ENCODE results near the gene ATP5MG. TPM values are rescaled to one million over a fixed set of nuclear protein-coding genes. Genes with fewer than 3 reads are reported as not detected.
A peak's percentile ranks its signal among the peaks of the same experiment; 100 is the strongest.

The ATP5MG gene, protein sequence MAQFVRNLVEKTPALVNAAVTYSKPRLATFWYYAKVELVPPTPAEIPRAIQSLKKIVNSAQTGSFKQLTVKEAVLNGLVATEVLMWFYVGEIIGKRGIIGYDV
- polyA plus RNA-seq (2013, experiment 1 of 2), result 784 TPM
- 767 TPM for polyA plus RNA-seq (2013, experiment 2 of 2)

DNA sequence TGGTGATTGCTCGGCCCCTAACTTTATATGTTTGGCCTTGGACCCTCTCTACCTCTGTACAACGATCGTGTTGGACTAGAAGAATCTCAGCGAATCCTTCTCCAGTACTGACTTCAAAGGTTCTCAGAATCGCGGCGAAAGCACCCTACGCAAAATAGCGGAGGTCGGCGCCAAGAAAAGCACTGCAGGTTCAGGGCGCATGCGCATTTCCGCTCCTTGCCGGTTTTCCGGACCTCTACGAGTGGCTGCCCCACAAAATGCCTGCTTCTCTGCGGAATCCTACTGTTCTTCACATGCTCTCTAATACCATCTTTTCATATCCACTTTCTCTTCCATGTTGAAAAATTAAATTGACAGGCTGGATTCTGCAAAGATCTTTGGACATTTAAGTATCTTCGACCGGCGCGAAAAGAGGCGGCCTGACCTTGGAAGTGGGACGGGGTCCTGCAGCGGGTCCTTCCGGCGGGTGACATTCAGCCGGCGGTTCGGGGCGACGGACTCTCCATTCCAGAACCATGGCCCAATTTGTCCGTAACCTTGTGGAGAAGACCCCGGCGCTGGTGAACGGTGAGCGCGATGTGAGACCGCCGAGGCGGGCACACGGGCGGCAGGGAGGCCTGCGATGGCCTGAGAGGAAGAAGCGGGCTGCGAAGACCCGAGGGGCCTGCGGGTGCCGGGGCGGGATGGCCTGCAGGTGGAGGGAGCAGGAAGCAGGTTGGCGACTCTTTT, at the start of gene ATP5MG:
Gene ATP5MG (plus strand): TSS at position 456 of the 729 bp plus-strand sequence. CDS start 60 bp downstream, at position 516.
- H3K18ac ChIP-seq (ENCODE audit: low read length), result peak within 1 kb of the TSS; percentile 43
- no peak within 1 kb of the TSS for H4K8ac ChIP-seq (ENCODE audit: low read depth, low read length)
- peak within 1 kb of the TSS; percentile 83 for H2AK5ac ChIP-seq (ENCODE audit: low read length)
- no peaks in the 10 kb centered on the region for H3K27me3 ChIP-seq (ENCODE audit: insufficient read depth, low read length, poor library complexity)
- DNase-seq, result peak; percentile 91
- H3K4ac ChIP-seq (ENCODE audit: low read depth, low read length), result peak within 1 kb of the TSS; percentile 72
- peak within 1 kb of the TSS; percentile 97 for H3K4me3 ChIP-seq (ENCODE audit: low read length)
- peaks cover 31% of the 10 kb centered on the region for H3K79me2 ChIP-seq (ENCODE audit: control insufficient read depth, insufficient read depth, low read length)
- H3K4me1 ChIP-seq (ENCODE audit: control insufficient read depth, low read depth, low read length), result no peaks in the 10 kb centered on the region
- peak within 1 kb of the TSS; percentile 59 for H4K5ac ChIP-seq (ENCODE audit: low read length)
- H2BK120ac ChIP-seq (ENCODE audit: low read depth, low read length), result no peak within 1 kb of the TSS
- H2BK5ac ChIP-seq (ENCODE audit: low read length), result no peak within 1 kb of the TSS
- no peak within 1 kb of the TSS for H3K23ac ChIP-seq (ENCODE audit: low read length)
- H3K4me2 ChIP-seq (ENCODE audit: low read length), result peak within 1 kb of the TSS; percentile 93
- WGBS (ENCODE audit: extremely low coverage, insufficient coverage, low lambda C conversion rate), result no CpG with 5 or more reads among the region's 51 CpGs
- peak within 1 kb of the TSS; percentile 82 for H3K9ac ChIP-seq (ENCODE audit: low read length)
- no peak within 1 kb of the TSS for H2BK15ac ChIP-seq (replicated peaks; ENCODE audit: low read depth)
- peak within 1 kb of the TSS; percentile 86 for H3K56ac ChIP-seq (ENCODE audit: low read length)
- H3K27ac ChIP-seq (ENCODE audit: low read depth, low read length), result peak within 1 kb of the TSS; percentile 60
- no peaks in the 10 kb centered on the region for H3K36me3 ChIP-seq (ENCODE audit: control insufficient read depth, insufficient read depth, low read length)
- H3K79me1 ChIP-seq (ENCODE audit: low read length), result peaks cover 6% of the 10 kb centered on the region

DNA sequence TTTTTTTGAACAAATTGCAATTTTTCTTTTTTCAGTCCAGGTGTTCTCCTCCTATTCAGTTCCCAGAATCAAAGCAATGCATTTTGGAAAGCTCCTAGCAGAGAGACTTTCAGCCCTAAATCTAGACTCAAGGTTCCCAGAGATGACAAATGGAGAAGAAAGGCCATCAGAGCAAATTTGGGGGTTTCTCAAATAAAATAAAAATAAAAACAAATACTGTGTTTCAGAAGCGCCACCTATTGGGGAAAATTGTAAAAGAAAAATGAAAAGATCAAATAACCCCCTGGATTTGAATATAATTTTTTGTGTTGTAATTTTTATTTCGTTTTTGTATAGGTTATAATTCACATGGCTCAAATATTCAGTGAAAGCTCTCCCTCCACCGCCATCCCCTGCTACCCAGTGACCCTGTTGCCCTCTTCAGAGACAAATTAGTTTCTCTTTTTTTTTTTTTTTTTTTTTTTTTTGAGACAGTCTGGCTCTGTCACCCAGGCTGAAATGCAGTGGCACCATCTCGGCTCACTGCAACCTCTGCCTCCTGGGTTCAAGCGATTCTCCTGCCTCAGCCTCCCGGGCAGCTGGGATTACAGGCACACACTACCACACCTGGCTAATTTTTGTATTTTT, 48.2 kb upstream of the ATP5MG start:
- H2BK120ac ChIP-seq (ENCODE audit: low read depth, low read length), result no peak overlapping the region
- H3K36me3 ChIP-seq (ENCODE audit: control insufficient read depth, insufficient read depth, low read length), result no peaks in the 10 kb centered on the region
- H3K9ac ChIP-seq (ENCODE audit: low read length), result no peak overlapping the region
- no peaks in the 10 kb centered on the region for H3K27me3 ChIP-seq (ENCODE audit: insufficient read depth, low read length, poor library complexity)
- no peak overlapping the region for H4K5ac ChIP-seq (ENCODE audit: low read length)
- H3K79me2 ChIP-seq (ENCODE audit: control insufficient read depth, insufficient read depth, low read length), result no peaks in the 10 kb centered on the region
- no peak overlapping the region for H3K23ac ChIP-seq (ENCODE audit: low read length)
- no peak overlapping the region for H2BK15ac ChIP-seq (replicated peaks; ENCODE audit: low read depth)
- H4K8ac ChIP-seq (ENCODE audit: low read depth, low read length), result no peak overlapping the region
- H3K56ac ChIP-seq (ENCODE audit: low read length), result no peak overlapping the region
- H2BK5ac ChIP-seq (ENCODE audit: low read length), result no peak overlapping the region
- H3K79me1 ChIP-seq (ENCODE audit: low read length), result no peaks in the 10 kb centered on the region
- no peak overlapping the region for H3K27ac ChIP-seq (ENCODE audit: low read depth, low read length)
- no peak overlapping the region for H3K4ac ChIP-seq (ENCODE audit: low read depth, low read length)
- no peak overlapping the region for H3K18ac ChIP-seq (ENCODE audit: low read length)
- no peak overlapping the region for H3K4me3 ChIP-seq (ENCODE audit: low read length)
- WGBS (ENCODE audit: extremely low coverage, insufficient coverage, low lambda C conversion rate), result no CpG with 5 or more reads among the region's 6 CpGs
- no peaks in the 10 kb centered on the region for H3K4me1 ChIP-seq (ENCODE audit: control insufficient read depth, low read depth, low read length)
- no peak overlapping the region for H2AK5ac ChIP-seq (ENCODE audit: low read length)
- DNase-seq, result no peak
- H3K4me2 ChIP-seq (ENCODE audit: low read length), result no peak overlapping the region

DNA sequence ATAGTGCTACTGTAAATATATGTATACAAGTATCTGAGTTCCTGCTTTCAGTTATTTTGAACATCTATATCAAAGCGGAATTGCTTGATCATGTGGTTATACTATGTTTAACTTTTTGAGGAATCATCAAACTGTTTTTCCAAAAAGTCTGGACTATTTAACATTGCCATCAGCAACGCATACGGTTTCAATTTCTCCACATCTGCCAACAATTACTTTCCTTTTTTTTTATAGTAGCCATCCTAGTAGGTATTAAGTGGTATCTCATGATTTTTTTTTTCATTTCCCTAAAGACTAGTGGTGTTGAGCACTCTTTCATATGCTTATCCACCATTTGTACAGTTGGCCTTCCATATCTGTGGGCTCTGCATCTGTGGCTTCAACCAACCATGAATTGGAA, 43.3 kb upstream of the ATP5MG start:
- H4K8ac ChIP-seq (ENCODE audit: low read depth, low read length), result no peak overlapping the region
- no peak overlapping the region for H3K27ac ChIP-seq (ENCODE audit: low read depth, low read length)
- no peak overlapping the region for H3K9ac ChIP-seq (ENCODE audit: low read length)
- H3K18ac ChIP-seq (ENCODE audit: low read length), result no peak overlapping the region
- WGBS (ENCODE audit: extremely low coverage, insufficient coverage, low lambda C conversion rate), result no CpG with 5 or more reads among the region's 3 CpGs
- no peak overlapping the region for H2BK5ac ChIP-seq (ENCODE audit: low read length)
- H2BK15ac ChIP-seq (replicated peaks; ENCODE audit: low read depth), result no peak overlapping the region
- no peak overlapping the region for H4K5ac ChIP-seq (ENCODE audit: low read length)
- no peak overlapping the region for H3K4me3 ChIP-seq (ENCODE audit: low read length)
- H3K4me2 ChIP-seq (ENCODE audit: low read length), result no peak overlapping the region
- no peak overlapping the region for H2BK120ac ChIP-seq (ENCODE audit: low read depth, low read length)
- H2AK5ac ChIP-seq (ENCODE audit: low read length), result no peak overlapping the region
- no peak for DNase-seq
- peaks cover 7% of the 10 kb centered on the region for H3K79me2 ChIP-seq (ENCODE audit: control insufficient read depth, insufficient read depth, low read length)
- no peaks in the 10 kb centered on the region for H3K36me3 ChIP-seq (ENCODE audit: control insufficient read depth, insufficient read depth, low read length)
- no peak overlapping the region for H3K56ac ChIP-seq (ENCODE audit: low read length)
- peaks cover 9% of the 10 kb centered on the region for H3K79me1 ChIP-seq (ENCODE audit: low read length)
- H3K23ac ChIP-seq (ENCODE audit: low read length), result no peak overlapping the region
- H3K27me3 ChIP-seq (ENCODE audit: insufficient read depth, low read length, poor library complexity), result no peaks in the 10 kb centered on the region
- H3K4ac ChIP-seq (ENCODE audit: low read depth, low read length), result no peak overlapping the region
- peaks cover 3% of the 10 kb centered on the region for H3K4me1 ChIP-seq (ENCODE audit: control insufficient read depth, low read depth, low read length)

DNA sequence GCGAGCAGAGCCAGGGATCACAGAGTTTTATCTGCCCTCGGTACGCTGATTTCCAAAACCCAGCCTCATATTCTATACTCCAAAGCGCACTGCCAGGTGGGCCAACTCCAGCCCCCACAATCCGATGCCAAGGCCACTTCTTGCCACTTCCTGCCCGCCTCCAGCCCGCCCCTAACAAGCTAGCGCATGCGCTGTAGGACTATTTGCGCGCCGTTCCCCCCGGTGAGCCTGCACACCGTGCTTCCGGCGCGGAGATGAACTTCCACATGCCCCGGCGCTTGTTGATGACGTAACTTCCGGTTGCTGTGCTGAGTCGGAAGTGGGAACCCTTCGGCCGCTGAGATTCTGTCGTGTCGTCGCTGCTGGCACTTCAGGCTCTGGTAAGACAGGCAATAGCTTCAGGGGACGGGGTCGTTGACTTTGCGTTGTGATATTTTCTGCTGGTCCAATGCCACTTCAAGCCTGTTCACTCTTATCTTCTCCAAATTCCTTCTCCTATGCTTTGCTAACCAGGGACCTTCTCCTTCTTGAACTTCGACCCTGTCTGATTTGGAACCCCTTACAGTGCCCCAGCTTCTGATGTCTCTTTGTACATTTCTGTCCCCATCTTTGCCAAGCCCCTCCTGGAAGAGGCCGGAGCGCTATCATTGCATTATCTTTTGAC, 42.0 kb upstream of the ATP5MG start, which contains the start of gene UBE4A:
Gene UBE4A (plus strand): TSS at position 306 of the 664 bp plus-strand sequence. CDS start 5,481 bp downstream, outside the sequence.
- Histone ChIP-seq H3K27ac (ENCODE audit: low read depth, low read length) (no peak within 1 kb of the TSS), H2BK15ac (replicated peaks; ENCODE audit: low read depth) (no peak within 1 kb of the TSS)

DNA sequence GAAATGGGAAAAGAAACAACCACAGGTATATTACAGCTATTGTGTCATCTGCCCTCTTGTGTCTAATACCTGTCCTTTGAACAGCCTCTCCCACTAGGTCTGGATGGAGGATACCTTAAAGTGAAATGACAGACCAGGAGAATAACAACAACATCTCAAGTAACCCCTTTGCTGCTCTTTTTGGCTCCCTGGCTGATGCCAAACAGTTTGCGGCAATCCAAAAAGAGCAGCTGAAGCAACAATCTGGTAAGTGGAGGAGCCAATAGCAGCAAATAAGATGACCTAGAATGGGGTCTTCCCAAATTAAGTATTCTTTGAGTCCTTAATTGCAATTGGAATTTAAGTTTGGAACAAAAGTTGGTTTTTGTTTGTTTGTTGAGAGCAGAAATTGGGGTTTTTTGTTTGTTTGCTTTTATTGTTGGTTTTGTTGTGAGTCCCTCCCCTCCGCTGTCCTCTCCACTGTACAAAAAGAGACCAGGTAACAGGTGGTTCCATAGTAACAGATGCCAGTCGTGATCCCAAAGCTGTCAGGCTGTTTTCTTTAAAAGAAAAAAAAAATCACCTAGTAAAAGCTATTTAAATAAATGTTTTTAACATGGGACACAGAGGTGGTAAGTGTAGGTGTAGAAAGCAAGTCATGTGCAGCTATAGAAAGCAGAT, 36.3 kb upstream of the ATP5MG start:
- no peak for DNase-seq
- H3K4me3 ChIP-seq (ENCODE audit: low read length), result no peak overlapping the region
- H3K79me2 ChIP-seq (ENCODE audit: control insufficient read depth, insufficient read depth, low read length), result peaks cover 4% of the 10 kb centered on the region
- H2BK5ac ChIP-seq (ENCODE audit: low read length), result no peak overlapping the region
- no peak overlapping the region for H3K18ac ChIP-seq (ENCODE audit: low read length)
- H2AK5ac ChIP-seq (ENCODE audit: low read length), result no peak overlapping the region
- no peak overlapping the region for H2BK120ac ChIP-seq (ENCODE audit: low read depth, low read length)
- no peaks in the 10 kb centered on the region for H3K27me3 ChIP-seq (ENCODE audit: insufficient read depth, low read length, poor library complexity)
- no CpG with 5 or more reads among the region's 3 CpGs for WGBS (ENCODE audit: extremely low coverage, insufficient coverage, low lambda C conversion rate)
- H3K36me3 ChIP-seq (ENCODE audit: control insufficient read depth, insufficient read depth, low read length), result peaks cover 7% of the 10 kb centered on the region
- no peak overlapping the region for H4K5ac ChIP-seq (ENCODE audit: low read length)
- H4K8ac ChIP-seq (ENCODE audit: low read depth, low read length), result no peak overlapping the region
- no peak overlapping the region for H3K23ac ChIP-seq (ENCODE audit: low read length)
- no peak overlapping the region for H3K56ac ChIP-seq (ENCODE audit: low read length)
- H3K79me1 ChIP-seq (ENCODE audit: low read length), result peaks cover 4% of the 10 kb centered on the region
- no peak overlapping the region for H2BK15ac ChIP-seq (replicated peaks; ENCODE audit: low read depth)
- H3K27ac ChIP-seq (ENCODE audit: low read depth, low read length), result no peak overlapping the region
- H3K4me1 ChIP-seq (ENCODE audit: control insufficient read depth, low read depth, low read length), result peaks cover 2% of the 10 kb centered on the region
- no peak overlapping the region for H3K4ac ChIP-seq (ENCODE audit: low read depth, low read length)
- no peak overlapping the region for H3K9ac ChIP-seq (ENCODE audit: low read length)
- no peak overlapping the region for H3K4me2 ChIP-seq (ENCODE audit: low read length)

More for the DNA sequence above, 42.0 kb upstream of the ATP5MG start, which contains the start of gene UBE4A:
- peak within 1 kb of the TSS; percentile 98 for H4K8ac ChIP-seq (ENCODE audit: low read depth, low read length)
- H3K18ac ChIP-seq (ENCODE audit: low read length), result no peak within 1 kb of the TSS
- no CpG with 5 or more reads among the region's 33 CpGs for WGBS (ENCODE audit: extremely low coverage, insufficient coverage, low lambda C conversion rate)
- H3K4me1 ChIP-seq (ENCODE audit: control insufficient read depth, low read depth, low read length), result peaks cover 3% of the 10 kb centered on the region
- peaks cover 9% of the 10 kb centered on the region for H3K79me1 ChIP-seq (ENCODE audit: low read length)
- H2BK5ac ChIP-seq (ENCODE audit: low read length), result no peak within 1 kb of the TSS
- no peaks in the 10 kb centered on the region for H3K36me3 ChIP-seq (ENCODE audit: control insufficient read depth, insufficient read depth, low read length)
- H3K4me2 ChIP-seq (ENCODE audit: low read length), result peak within 1 kb of the TSS; percentile 95
- H3K4ac ChIP-seq (ENCODE audit: low read depth, low read length), result no peak within 1 kb of the TSS
- no peak within 1 kb of the TSS for H2BK120ac ChIP-seq (ENCODE audit: low read depth, low read length)
- H3K79me2 ChIP-seq (ENCODE audit: control insufficient read depth, insufficient read depth, low read length), result peaks cover 7% of the 10 kb centered on the region
- H3K27me3 ChIP-seq (ENCODE audit: insufficient read depth, low read length, poor library complexity), result no peaks in the 10 kb centered on the region
- peak within 1 kb of the TSS; percentile 88 for H4K5ac ChIP-seq (ENCODE audit: low read length)
- peak within 1 kb of the TSS; percentile 94 for H3K56ac ChIP-seq (ENCODE audit: low read length)
- H2AK5ac ChIP-seq (ENCODE audit: low read length), result no peak within 1 kb of the TSS
- peak within 1 kb of the TSS; percentile 95 for H3K9ac ChIP-seq (ENCODE audit: low read length)
- DNase-seq, result peak; percentile 98
- peak within 1 kb of the TSS; percentile 100 for H3K4me3 ChIP-seq (ENCODE audit: low read length)
- H3K23ac ChIP-seq (ENCODE audit: low read length), result no peak within 1 kb of the TSS
